OCI-LY3 (cell line): ENCODE data around the gene ZBTB16.

Source experiments
- EZH2phosphoT487 ChIP-seq: fragments of 200-600 bp; shearing (Covaris generic); IDR thresholded peaks from 2 replicates; pipeline ENCODE4 v1.6.1; 2018; ENCODE audit warnings: antibody characterized with exemption, mixed run types, low read depth
- TF ChIP-seq, protein P1 (sequence below): fragments of 200-600, 300-600 bp; sonication (generic); IDR thresholded peaks from 2 replicates; pipeline ENCODE4 v1.5.1; 2014; ENCODE audit warnings: antibody characterized with exemption, low read length, low read depth

DNA sequence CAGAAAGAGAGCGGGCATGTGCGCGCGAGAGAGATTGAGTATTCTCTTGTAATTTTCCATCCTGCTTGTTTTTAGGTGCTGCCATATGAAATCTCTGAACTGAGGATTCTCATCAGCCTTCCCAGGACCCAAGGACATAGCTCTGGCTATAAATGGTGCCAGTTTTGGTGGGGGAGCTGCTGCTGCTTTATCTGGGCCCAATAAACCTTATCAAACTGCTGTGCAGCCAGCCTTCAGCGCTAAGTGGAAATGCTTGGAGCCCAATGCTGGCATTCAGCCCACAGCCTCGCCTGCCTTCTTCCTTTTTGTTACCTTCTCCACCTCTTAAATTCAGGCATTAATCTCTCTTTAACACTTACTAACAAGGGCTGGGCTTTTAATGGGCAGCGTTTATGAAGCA is 2.4 kb upstream of the ZBTB16 start:
- TF ChIP-seq, protein P1, sequence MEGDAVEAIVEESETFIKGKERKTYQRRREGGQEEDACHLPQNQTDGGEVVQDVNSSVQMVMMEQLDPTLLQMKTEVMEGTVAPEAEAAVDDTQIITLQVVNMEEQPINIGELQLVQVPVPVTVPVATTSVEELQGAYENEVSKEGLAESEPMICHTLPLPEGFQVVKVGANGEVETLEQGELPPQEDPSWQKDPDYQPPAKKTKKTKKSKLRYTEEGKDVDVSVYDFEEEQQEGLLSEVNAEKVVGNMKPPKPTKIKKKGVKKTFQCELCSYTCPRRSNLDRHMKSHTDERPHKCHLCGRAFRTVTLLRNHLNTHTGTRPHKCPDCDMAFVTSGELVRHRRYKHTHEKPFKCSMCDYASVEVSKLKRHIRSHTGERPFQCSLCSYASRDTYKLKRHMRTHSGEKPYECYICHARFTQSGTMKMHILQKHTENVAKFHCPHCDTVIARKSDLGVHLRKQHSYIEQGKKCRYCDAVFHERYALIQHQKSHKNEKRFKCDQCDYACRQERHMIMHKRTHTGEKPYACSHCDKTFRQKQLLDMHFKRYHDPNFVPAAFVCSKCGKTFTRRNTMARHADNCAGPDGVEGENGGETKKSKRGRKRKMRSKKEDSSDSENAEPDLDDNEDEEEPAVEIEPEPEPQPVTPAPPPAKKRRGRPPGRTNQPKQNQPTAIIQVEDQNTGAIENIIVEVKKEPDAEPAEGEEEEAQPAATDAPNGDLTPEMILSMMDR = no peak
- no peak for TF ChIP-seq EZH2phosphoT487
